Endometrial microvascular endothelial cells (primary cell): ENCODE measurements around the gene ELOVL1. TPM values are rescaled to one million over a fixed set of nuclear protein-coding genes. Genes with fewer than 3 reads are reported as not detected.
"Not testable (repeated sequence)": the region's sequence is repeated elsewhere in the genome, so short reads cannot be mapped to it uniquely, and the experiment has no call there.

Experiments used
- in situ Hi-C: cut with HindIII; loops from 2 replicates; pipeline ENCODE4 v1.10.0; 2017; ENCODE audit warnings: low sequenced_read_pairs, low pct_unique_long_range_greater_than_20kb; ENCODE audit errors: inconsistent ontology term
- total RNA-seq: library from RNA; depleted of rRNA; stranded (reverse); fragments of >200 nt; gene quantifications from one replicate; pipeline ENCODE4 v1.2.3, GENCODE V29; 2015; ENCODE audit errors: inconsistent ontology term

Gene ELOVL1
- total RNA-seq, 1 donor from 2014 or later = 115 TPM

GRCh38 chr1:43383449-43383848, 15.6 kb upstream of the ELOVL1 start:
- in situ Hi-C loops = no loop called here

- in situ Hi-C loops = no loop called here
Observed at GRCh38 chr1:43382027-43382779, 14.4 kb upstream of the ELOVL1 start.

- in situ Hi-C loops = no loop called here
Observed at GRCh38 chr1:43381612-43382011, 13.8 kb upstream of the ELOVL1 start.

GRCh38 chr1:43379476-43379875, 11.7 kb upstream of the ELOVL1 start:
- in situ Hi-C loops = no loop called here

GRCh38 chr1:43377831-43378230, 10.0 kb upstream of the ELOVL1 start:
- in situ Hi-C loops = no loop called here

GRCh38 chr1:43376723-43377235, 9.0 kb upstream of the ELOVL1 start:
- in situ Hi-C loops = no loop called here

- in situ Hi-C loops = no loop called here
Observed at GRCh38 chr1:43373066-43373940, 5.5 kb upstream of the ELOVL1 start.

GRCh38 chr1:43372172-43372571, 4.4 kb upstream of the ELOVL1 start:
- in situ Hi-C loops = no loop called here

- in situ Hi-C loops = no loop called here
Observed at GRCh38 chr1:43370564-43370963, 2.8 kb upstream of the ELOVL1 start.

GRCh38 chr1:43369779-43370178, 2.0 kb upstream of the ELOVL1 start:
- in situ Hi-C loops = not testable (repeated sequence)

- in situ Hi-C loops = no loop called here
Observed at GRCh38 chr1:43368646-43369020, 822 bp upstream of the ELOVL1 start.

- in situ Hi-C loops = no loop called here
Observed at GRCh38 chr1:43367026-43367903, 546 bp downstream of the ELOVL1 start.

GRCh38 chr1:43366601-43367025, 1.2 kb downstream of the ELOVL1 start:
- in situ Hi-C loops = no loop called here

- in situ Hi-C loops = no loop called here
Observed at GRCh38 chr1:43366179-43366578, 1.6 kb downstream of the ELOVL1 start.

GRCh38 chr1:43365678-43366077, 2.1 kb downstream of the ELOVL1 start:
- in situ Hi-C loops = no loop called here

- in situ Hi-C loops = no loop called here
Observed at GRCh38 chr1:43363935-43364525, 3.8 kb downstream of the ELOVL1 start.

GRCh38 chr1:43363283-43363934, 4.4 kb downstream of the ELOVL1 start:
- in situ Hi-C loops = no loop called here

- in situ Hi-C loops = no loop called here
Observed at GRCh38 chr1:43360616-43361015, 7.2 kb downstream of the ELOVL1 start.
